ENCODE data around the gene ZSWIM4.

The ZSWIM4 gene

GRCh38 chr19:13835791-13836723, 40.8 kb downstream of the ZSWIM4 start:
- DNase-seq, result no peak

DNA sequence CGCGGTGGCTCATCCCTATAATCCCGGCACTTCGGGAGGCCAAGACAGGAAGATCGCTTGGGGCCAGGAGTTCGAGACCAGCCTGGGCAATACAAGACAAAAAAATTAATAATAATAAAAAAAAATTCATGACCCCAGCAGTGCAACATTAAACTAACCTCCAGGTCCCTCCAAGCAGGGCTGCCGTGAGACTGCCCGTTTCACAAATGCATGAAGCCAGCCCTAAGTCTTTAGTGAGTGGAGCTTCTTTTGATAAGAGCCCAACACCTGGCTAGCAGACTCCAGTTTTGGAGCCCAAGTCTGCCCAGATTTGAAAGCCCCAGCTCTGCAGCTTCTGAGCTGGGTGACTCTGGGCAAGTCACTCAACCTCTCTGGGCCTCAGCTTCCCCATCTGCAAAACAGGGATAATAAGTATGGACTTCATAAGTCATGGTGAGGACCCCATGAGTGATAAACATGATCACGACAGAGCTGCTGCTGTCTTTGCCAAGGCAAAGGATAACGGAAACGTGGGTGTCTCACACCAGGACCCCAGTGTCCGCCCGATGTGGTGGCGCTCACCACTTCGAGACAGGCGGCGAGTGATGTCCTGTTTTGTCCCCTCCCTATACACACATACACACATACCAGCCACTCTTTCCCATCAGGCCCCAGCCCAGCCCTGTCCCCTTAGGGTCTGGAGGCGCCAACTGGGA, 43.3 kb downstream of the ZSWIM4 start:
- no peak for DNase-seq

GRCh38 chr19:13839130-13839937, 44.1 kb downstream of the ZSWIM4 start:
- peak; percentile 77 for DNase-seq

DNA sequence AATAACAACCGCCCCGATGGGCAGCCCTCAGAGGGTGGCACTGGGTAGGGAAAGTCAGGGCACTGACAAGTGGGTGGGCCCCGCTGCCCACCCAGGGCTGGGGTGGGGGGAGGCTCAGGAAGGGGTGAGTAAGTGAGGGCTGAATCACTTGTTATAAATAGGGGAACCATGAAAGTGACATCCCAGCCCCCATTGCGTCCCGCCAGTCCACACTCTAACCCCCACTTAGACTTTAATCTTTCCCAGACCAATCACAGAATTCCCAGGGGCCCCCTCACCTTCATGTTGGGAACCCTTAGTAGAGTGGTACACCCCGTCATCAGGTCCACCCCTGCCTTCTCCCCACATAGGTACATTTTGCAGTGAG, 44.7 kb downstream of the ZSWIM4 start:
- peak; percentile 27 for DNase-seq

- DNase-seq, result peak; percentile 50
Observed at GRCh38 chr19:13840305-13841085, 45.3 kb downstream of the ZSWIM4 start.

GRCh38 chr19:13841086-13841961, 46.1 kb downstream of the ZSWIM4 start:
- peak; percentile 44 for DNase-seq

DNA sequence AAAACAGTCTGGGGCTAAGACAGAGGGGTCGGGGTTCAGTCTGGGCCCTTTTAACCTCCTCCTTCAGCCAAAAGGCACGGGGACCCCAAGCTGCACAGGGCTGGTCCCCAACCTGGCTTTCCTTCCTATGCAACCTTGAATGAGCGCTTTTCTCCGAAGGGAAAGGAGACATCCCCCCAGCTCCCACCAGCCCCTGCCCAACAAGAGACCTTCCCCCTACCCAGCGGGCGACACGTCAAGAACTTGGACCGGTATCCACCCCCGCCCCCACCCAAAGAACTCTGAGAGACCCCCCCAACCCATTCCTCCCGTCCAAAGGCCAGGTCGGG, 46.7 kb downstream of the ZSWIM4 start:
- DNase-seq, result peak; percentile 41

DNA sequence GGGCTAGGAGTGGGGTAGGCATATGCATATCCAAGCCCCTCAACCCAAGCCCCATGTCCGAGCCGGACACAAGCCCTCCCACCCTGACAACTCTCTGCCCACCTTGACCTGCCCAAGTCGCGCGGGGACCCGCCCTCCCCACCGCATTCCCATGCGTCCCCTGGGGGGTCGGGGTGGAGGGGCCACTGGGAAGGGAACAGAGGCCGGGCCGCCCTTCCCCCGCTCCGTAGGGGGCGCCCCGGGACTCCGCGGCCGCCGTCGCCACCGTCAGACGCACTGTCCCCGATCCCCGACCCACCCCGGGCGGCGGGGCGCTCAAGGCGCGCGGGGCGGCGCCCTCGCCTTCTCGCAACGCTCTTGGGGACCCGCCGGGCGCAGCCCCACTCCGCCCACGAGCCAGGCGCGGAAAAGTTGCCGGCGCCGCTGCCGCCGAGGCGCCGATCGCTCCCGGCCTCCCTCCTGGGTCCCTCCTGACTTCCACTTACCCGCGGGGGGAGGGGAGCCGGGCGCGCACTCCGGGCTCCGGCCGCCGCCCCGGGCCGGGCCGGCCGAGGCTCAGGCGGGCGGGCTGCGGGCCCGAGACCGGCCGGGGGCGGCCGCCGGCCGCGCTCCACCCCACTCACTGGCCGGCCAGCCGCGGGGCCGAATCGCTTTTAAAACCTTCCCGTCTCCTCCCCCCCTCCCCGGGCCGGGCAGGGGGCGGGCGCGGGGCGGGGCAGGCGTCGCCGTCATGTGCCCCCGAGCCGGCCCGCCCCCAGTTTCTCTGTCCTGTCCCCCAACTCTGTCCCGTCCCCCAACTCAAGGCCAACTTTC, 47.3 kb downstream of the ZSWIM4 start:
- DNase-seq, result peak; percentile 74

DNA sequence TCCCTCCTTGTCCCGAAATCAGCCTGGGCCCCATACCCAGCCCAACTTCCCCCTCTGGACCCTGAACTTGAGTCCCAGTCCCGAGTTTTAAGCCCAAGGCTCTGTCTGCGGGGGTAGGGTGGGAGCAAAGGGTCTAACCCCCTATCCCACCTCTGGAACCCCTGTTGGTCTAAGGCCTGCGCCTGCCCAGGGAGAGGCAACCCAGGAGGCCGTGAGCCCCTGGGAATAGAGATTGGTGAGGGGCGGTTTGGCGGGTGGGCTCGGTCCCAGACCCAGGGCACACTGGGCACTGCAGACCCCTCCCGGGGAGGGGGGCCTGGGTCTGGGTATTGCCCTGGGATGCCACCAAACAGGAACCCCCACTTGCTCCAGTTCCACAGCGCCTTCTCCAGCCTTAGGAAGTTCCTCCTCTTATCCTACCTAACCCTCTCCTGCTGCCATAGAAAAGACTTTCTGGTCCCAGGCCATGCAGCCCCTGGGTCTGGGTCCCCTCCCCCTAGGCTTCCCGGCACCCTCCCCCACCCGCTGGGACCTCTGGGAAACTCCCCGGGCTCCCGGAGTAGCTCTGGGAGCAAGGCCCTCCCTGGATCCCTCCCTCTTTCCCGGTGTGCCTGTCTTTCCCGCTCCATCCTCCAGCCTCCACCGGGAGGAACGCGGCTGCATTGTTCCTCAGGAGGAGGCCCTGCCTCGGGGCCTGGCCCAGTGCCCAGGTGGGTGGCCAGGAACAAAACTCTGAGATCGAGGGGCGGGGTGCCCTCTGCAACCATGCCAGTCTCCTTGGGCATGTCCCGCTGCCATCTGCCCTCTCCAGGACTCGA, 48.1 kb downstream of the ZSWIM4 start:
- DNase-seq, result no peak

GRCh38 chr19:13844130-13844631, 48.9 kb downstream of the ZSWIM4 start:
- no peak for DNase-seq

DNA sequence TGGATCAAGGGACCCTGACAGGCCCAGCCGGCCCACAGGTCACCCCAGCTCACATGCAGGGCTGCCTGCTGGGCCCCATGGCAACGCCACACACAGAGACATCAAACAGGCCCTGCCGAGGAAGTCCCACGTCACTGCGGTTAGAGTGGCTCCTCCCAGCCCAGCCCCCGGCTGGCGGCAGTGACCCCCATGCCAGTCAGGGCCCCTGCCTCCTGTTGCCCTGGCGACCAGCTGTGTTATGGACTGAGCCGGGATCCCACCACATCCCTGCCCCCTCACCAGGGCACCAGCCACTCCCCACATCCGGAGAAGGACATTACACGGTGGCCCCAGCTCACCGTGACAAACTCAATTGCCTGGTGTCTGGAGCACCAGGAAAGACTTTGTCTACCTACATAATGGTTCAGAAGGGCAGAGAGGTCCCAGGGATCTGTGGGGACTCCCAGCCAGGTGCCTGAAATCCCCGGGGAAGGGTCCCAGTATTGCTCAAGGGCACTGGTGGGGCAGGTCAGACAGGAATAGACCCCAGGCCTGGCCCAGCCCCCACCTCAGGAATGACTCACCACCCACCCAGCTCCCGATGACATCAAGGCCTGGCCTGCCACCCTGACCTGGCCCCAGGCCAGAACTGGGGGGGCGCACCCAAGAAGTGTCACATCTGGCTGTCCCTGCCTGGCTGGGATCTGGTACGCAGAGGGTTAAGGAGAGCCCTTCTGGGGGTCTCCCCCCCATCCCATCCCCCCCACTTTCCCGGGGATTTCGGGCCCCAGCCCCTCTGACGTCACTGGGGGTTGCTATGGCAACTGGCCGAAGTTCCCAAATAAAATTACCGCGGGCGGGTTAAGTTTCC, 51.5 kb downstream of the ZSWIM4 start:
- peak; percentile 99 for DNase-seq

GRCh38 chr19:13847407-13848339, 52.4 kb downstream of the ZSWIM4 start:
- peak; percentile 81 for DNase-seq

GRCh38 chr19:13848340-13848677, 53.1 kb downstream of the ZSWIM4 start:
- DNase-seq, result no peak

GRCh38 chr19:13848798-13849676, 53.8 kb downstream of the ZSWIM4 start:
- no peak for DNase-seq

DNA sequence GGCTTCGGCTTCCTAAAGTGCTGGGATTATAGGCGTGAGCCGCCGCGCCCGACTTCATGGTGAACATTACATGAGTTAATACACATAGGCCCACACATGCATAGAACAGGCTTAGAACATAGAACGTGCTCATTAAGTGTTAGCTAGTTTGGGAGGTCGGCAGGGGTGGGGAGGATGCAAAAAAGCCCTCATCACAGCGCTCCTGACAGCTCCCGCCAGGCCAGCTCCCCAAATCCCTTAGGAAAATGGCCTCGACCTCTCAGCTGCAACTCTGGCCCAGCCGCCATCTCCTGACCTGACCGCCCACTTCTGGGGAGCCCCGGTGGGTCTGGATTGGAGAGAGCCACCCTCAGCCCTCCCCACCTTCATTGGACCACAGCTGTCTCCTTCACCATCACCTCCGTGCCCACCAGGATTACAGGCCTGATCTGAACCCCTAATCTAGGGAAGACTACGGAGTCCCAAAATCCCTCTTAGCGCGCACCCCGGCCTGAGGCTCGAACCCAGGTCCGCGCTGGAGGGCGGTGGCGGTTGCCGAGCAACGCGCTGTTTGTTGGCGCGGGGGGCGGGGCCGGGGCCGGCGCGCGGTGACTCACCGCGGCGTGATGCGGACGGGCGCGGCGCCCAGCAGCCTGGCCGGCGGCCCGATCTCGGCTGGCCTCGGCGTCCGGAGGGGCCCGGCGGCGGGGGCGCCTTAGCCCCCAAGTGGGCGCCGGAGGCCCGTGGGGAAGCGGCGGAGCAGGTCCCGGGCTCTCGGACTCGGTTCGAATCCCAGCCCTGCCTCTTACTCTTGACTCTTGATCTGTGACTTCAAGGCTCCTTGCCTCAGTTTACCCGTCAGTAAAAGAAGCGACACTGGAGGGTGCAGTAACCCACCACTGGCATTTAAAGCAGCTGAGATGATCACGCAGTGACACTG, 55.0 kb downstream of the ZSWIM4 start:
- DNase-seq, result peak; percentile 56

All from central memory CD4-positive, alpha-beta T cell (primary cell).